Measurements from ENCODE around the gene TBXA2R. TPM values are rescaled to one million over a fixed set of nuclear protein-coding genes. Genes with fewer than 3 reads are reported as not detected.

The TBXA2R gene
- total and polyA plus RNA-seq, 4 donors, result 1.7 to 6.0 (median 5.4) TPM

DNA sequence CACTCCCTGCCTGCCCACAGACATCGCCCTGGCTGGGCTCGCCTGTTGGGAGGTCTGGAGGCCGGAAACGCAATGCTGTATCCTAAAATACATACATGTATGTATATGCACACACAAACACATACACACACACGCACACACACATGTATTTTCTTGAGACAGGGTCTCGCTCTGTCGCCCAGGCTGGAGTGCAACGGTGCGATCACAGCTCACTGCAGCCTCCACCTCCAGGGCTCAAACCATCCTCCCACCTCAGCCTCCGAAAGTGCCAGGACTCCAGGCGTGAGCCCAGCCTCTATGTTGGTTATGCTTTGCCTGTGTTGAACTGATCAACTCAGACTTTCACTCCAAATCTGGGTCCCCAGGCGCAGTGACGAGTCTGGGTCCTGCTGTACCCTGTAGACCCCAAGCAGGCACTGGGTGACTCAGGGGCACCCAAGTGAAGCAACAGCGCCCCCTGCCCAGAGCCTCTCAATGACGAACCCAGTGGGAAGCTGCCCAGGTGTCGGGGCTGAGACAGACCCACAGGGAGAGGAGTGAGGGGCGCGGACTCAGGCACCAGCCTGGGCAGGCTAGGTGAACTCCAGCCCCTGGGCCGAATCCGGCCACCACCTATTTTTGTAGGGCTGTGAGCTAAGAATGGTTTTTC, 47.3 kb upstream of the TBXA2R start (continued):
- TF ChIP-seq REST (IDR thresholded peaks at IDR 0.05), result no peak

DNA sequence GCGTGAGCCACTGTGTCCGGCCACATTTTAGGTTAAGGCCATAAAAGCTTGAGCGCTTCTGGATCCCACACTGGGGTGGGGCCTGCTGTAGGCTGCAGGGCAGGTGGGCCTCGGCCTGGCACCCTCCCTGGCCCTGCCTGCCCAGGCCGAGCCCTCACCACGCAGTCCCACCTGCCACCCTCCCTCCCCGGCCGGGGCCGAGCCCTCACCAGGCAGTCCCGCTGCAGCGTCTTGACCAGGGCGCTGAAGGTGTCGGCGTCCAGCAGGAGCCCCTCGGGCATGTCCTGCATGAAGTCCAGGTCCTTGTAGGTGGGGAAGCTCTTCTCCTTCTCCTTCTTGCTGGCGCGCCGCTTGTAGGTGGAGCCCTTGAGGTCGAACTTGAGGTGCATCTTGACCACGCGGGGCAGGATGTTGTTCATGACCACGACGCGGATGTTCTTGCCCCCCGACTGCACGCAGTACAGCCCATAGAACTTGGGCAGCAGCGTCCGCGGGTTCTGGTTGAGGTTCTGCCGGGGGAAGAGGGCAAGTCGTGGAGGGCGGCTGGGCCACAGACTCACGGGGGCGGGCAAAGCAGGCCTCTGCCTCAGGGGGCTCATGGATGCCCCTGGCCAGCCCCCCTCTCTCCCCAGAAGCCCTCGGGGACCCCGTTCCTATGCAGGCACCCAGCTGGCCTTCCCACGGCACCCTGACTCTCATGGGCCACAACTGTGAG, 46.6 kb upstream of the TBXA2R start:
- Histone ChIP-seq H3K9ac (ENCODE audit: low read depth in 1 of 2, low read length in 2 of 2) (no peak overlapping the region), H3K27ac (ENCODE audit: low read depth in 1 of 2, low read length in 2 of 2) (no peak overlapping the region), H3K36me3 (ENCODE audit: control insufficient read depth in 4 of 4, insufficient read depth in 3 of 4, low read depth in 1 of 4, low read length in 3 of 4) (peaks cover 0 to 17% (median 9%) of the 10 kb centered on the region in 4 donors), H3K27me3 (ENCODE audit: control insufficient read depth in 4 of 4, insufficient read depth in 4 of 4, low read length in 3 of 4) (no peaks in the 10 kb centered on the region), H3K9me3 (ENCODE audit: control insufficient read depth in 4 of 4, low read length in 3 of 4) (no peaks in the 10 kb centered on the region), H3K4me3 (ENCODE audit: low read depth in 1 of 3, low read length in 3 of 3) (no peak overlapping the region), H3K4me1 (ENCODE audit: control insufficient read depth in 4 of 4, insufficient read depth in 4 of 4, low read length in 3 of 4) (peaks cover 6 to 19% (median 13%) of the 10 kb centered on the region in 4 donors)
- no peak for DNase-seq (ENCODE audit: low spot score)
- TF ChIP-seq GABPA (IDR thresholded peaks at IDR 0.05 in 1 of 2, conservative IDR thresholded peaks at IDR 0.05 in 1 of 2) (no peak), SP1 (IDR thresholded peaks at IDR 0.05) (no peak), ZBTB33 (IDR thresholded peaks at IDR 0.05) (no peak), RXRA (IDR thresholded peaks at IDR 0.05) (no peak), FOXA2 (IDR thresholded peaks at IDR 0.05) (no peak), REST (IDR thresholded peaks at IDR 0.05) (no peak), EGR1 (IDR thresholded peaks at IDR 0.05; ENCODE audit: low read depth in 2 of 2) (no peak), FOXA1 (IDR thresholded peaks at IDR 0.05) (no peak), RAD21 (IDR thresholded peaks at IDR 0.05) (no peak), TAF1 (conservative IDR thresholded peaks at IDR 0.05) (no peak), JUND (IDR thresholded peaks at IDR 0.05) (no peak), HNF4A (conservative IDR thresholded peaks at IDR 0.05) (no peak), NR2F2 (IDR thresholded peaks at IDR 0.05) (no peak), ATF3 (IDR thresholded peaks at IDR 0.05) (no peak), HNF4G (IDR thresholded peaks at IDR 0.05) (no peak), YY1 (IDR thresholded peaks at IDR 0.05) (no peak)
- TF ChIP-seq, protein P1, sequence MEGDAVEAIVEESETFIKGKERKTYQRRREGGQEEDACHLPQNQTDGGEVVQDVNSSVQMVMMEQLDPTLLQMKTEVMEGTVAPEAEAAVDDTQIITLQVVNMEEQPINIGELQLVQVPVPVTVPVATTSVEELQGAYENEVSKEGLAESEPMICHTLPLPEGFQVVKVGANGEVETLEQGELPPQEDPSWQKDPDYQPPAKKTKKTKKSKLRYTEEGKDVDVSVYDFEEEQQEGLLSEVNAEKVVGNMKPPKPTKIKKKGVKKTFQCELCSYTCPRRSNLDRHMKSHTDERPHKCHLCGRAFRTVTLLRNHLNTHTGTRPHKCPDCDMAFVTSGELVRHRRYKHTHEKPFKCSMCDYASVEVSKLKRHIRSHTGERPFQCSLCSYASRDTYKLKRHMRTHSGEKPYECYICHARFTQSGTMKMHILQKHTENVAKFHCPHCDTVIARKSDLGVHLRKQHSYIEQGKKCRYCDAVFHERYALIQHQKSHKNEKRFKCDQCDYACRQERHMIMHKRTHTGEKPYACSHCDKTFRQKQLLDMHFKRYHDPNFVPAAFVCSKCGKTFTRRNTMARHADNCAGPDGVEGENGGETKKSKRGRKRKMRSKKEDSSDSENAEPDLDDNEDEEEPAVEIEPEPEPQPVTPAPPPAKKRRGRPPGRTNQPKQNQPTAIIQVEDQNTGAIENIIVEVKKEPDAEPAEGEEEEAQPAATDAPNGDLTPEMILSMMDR (IDR thresholded peaks at IDR 0.05; ENCODE audit: low read depth, low read length, missing input control), result no peak
- TF ChIP-seq, protein P2, sequence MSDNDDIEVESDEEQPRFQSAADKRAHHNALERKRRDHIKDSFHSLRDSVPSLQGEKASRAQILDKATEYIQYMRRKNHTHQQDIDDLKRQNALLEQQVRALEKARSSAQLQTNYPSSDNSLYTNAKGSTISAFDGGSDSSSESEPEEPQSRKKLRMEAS (IDR thresholded peaks at IDR 0.05), result no peak
- WGBS, result 95% methylated on average over 37 of the region's 37 CpGs

Measured in liver (tissue), 9 donors.